Spinal cord (tissue), 10 donors: Measurements from ENCODE around the gene KIAA0825. TPM values are rescaled to one million over a fixed set of nuclear protein-coding genes. Genes with fewer than 3 reads are reported as not detected.

Experiments used
- DNase-seq, 6 donors: peaks; one replicate each; pipeline versions ENCODE4 v3.0.0 to v3.0.0-alpha.2; 2013 to 2015; ENCODE audit warnings: low spot score in 6 of 6, low read depth in 4 of 6
- H3K27ac ChIP-seq: one replicate; pipeline ENCODE4 v1.5.1; 2013; ENCODE audit warnings: low read depth, low read length, control low read depth
- H3K27me3 ChIP-seq: one replicate; pipeline ENCODE4 v1.6.1; 2013; ENCODE audit warnings: low read length; ENCODE audit not compliant: control insufficient read depth, insufficient read depth
- H3K36me3 ChIP-seq: one replicate; pipeline ENCODE4 v1.6.1; 2013; ENCODE audit warnings: low read length; ENCODE audit not compliant: control insufficient read depth, insufficient read depth
- H3K4me1 ChIP-seq: one replicate; pipeline ENCODE4 v1.6.1; 2013; ENCODE audit warnings: low read length; ENCODE audit not compliant: control insufficient read depth, insufficient read depth
- H3K4me3 ChIP-seq: one replicate; pipeline ENCODE4 v1.5.1; 2013; ENCODE audit warnings: low read depth, low read length, control low read depth
- H3K9me3 ChIP-seq: one replicate; pipeline ENCODE4 v1.6.1; 2013; ENCODE audit warnings: low read length; ENCODE audit not compliant: control insufficient read depth, insufficient read depth
- WGBS: methylation state at CpG from one replicate; pipeline ENCODE4 v1.1.5; 2013; ENCODE audit warnings: missing lambda C conversion rate; ENCODE audit not compliant: insufficient coverage; 5-methylcytosine and 5-hydroxymethylcytosine counted together
- polyA plus RNA-seq, 2 donors: library from polyadenylated mRNA; unstranded; fragments of 120-200 nt; gene quantifications; one replicate each; pipeline ENCODE4 v1.2.1, GENCODE V29; 2013; ENCODE audit not compliant: insufficient read length in 2 of 2
- total RNA-seq, 2 donors: library from RNA; depleted of rRNA in 1 of 2; stranded (reverse); fragments of 120-200 nt in 1 of 2; fragments of >200 nt in 1 of 2; gene quantifications; one replicate each; pipeline versions ENCODE4 v1.2.3 to v1.2.4, GENCODE V29; 2013 to 2014
- donor health status: healthy.

The KIAA0825 gene
- total and polyA plus RNA-seq, 4 donors, result 2.9 to 20.9 (median 8.4) TPM

DNA sequence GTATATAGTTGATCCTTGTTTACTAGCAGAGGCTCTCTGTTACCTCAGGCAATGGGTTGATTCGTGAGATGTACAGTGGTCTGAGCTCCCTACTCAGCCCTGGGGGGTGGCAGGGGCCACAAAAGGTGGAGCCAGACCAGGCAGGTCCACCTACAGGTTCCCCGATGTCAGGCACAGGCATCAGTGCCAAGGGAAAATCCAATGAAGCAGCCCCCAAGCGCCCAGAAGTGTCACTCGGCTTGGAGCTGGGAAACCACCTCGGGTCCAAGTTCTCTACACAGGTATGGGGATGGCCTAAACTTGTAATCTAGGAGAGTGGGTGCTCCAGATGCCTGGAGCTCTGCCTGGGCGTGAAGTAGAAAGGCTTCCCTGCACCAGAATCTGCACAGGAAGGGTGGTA is 188.8 kb downstream of the KIAA0825 start:
- H3K4me3 ChIP-seq, result no peak overlapping the region
- H3K27ac ChIP-seq, result no peak overlapping the region
- H3K4me1 ChIP-seq, result no peaks in the 10 kb centered on the region
- no peaks in the 10 kb centered on the region for H3K36me3 ChIP-seq
- WGBS, result 89% methylated on average over 6 of the region's 6 CpGs
- H3K9me3 ChIP-seq, result no peaks in the 10 kb centered on the region
- no peak for DNase-seq
- no peaks in the 10 kb centered on the region for H3K27me3 ChIP-seq

DNA sequence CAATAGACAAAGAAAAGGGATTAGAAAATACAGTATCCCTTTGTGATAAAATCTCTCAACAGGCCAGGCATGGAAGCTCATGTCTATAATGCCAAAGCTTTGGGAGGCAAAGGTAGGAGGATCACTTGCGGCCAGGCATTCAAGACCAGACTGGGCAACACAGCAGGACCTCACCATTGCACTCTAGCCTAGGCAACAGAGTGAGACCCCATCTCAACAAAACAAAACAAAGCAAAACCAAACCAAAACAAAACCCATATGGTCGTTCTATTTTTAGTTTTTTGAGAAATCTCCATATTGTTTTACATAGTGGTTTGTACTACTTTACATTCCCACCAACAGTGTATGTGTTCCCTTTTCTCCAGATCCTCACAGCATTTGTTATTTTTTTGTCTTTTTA is 193.0 kb downstream of the KIAA0825 start:
- Histone ChIP-seq H3K9me3 (no peaks in the 10 kb centered on the region), H3K27ac (no peak overlapping the region), H3K36me3 (no peaks in the 10 kb centered on the region), H3K4me3 (no peak overlapping the region), H3K27me3 (no peaks in the 10 kb centered on the region), H3K4me1 (no peaks in the 10 kb centered on the region)
- WGBS, result 80% methylated on average over 1 of the region's 2 CpGs
- DNase-seq, result no peak

DNA sequence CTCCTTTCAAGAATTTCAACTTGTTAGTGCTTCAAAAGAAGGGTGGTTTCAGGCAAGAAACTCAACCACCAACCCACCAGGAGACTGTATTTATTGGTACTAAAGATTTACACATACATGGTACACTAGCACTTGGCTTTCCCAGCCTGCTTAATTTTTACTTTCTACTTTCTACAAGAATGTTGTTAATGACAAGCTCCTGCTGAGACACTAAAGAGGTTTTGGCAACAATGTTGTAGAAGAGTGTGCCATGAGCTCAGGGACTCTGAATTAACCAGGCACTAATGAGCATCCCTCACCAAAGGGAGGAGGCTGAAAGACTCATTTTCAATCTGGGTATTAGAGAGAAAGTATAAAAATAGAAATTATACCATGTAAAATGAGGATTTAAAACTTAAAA is 195.0 kb downstream of the KIAA0825 start:
- Histone ChIP-seq H3K27me3 (no peaks in the 10 kb centered on the region), H3K27ac (no peak overlapping the region), H3K36me3 (no peaks in the 10 kb centered on the region), H3K4me3 (no peak overlapping the region), H3K9me3 (no peaks in the 10 kb centered on the region), H3K4me1 (no peaks in the 10 kb centered on the region)
- DNase-seq, result peak in 3 of 6 donors; percentile 23 to 82 (median 62)

DNA sequence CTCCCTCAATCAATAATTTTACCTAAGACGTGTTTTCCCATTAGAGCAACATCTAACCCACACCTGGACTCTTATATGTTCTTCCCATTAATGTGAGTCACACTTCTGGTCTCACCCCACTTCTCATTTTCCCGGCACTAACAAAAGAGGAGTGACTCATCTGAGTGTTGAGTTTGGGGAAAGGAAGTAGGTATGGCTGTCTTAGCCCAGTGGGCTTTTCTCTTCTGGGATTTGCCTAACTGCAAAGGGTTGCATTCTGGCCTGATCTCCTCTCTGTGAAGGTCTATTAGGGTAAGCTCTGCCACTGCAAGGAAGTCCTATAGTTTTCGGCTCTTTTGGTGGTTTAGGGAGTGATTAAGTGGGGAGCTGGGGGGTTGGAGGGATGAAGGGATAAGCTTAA is 195.6 kb downstream of the KIAA0825 start:
- H3K36me3 ChIP-seq, result no peaks in the 10 kb centered on the region
- DNase-seq, result no peak
- 71% methylated on average over 2 of the region's 3 CpGs for WGBS
- H3K9me3 ChIP-seq, result no peaks in the 10 kb centered on the region
- no peaks in the 10 kb centered on the region for H3K4me1 ChIP-seq
- H3K27ac ChIP-seq, result no peak overlapping the region
- no peaks in the 10 kb centered on the region for H3K27me3 ChIP-seq
- no peak overlapping the region for H3K4me3 ChIP-seq

DNA sequence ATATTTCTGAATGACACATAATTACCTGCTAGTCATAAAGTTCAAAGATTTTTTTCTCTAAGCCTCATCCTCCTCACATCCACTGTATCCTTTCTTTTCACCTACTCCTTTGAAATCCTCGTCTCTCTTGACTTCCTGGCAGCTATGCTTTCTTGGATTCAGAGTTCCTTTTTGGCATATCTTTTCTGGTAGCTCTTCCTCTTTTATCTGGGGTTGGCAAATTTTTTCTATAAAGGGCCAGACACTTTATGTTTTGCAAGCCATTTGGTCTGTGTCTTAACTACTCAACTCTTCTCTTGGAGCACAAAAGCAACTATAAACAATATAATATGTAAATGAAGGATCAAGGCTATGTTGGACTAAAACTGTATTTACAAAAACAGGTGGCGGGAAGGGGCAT is 197.5 kb downstream of the KIAA0825 start:
- Histone ChIP-seq H3K27ac (no peak overlapping the region), H3K27me3 (no peaks in the 10 kb centered on the region), H3K4me3 (no peak overlapping the region), H3K36me3 (no peaks in the 10 kb centered on the region), H3K9me3 (no peaks in the 10 kb centered on the region), H3K4me1 (no peaks in the 10 kb centered on the region)
- 100% methylated on average over 1 of the region's 2 CpGs for WGBS
- no peak for DNase-seq

DNA sequence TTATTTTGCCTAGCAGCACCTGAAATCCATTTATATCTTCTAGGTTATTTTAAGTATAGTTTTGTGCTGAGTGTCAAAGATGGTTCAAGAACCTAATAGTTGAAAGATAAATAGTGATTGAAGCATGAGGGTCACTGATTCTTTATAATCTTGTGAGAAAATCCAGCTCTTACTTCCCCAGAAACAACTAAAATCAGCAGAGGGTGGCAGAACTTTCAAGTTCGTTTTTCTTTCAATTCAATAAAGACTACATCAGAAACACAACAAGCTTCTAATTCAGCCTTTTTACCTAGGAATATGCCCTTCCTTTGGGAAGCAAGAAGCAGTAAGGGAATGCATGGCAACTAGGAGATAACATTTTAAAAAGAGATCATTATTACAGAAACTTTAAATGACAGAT is 202.6 kb downstream of the KIAA0825 start:
- H3K4me1 ChIP-seq, result no peaks in the 10 kb centered on the region
- no peaks in the 10 kb centered on the region for H3K9me3 ChIP-seq
- no peak for DNase-seq
- WGBS, result 60% methylated on average over 1 of the region's 1 CpG
- no peak overlapping the region for H3K27ac ChIP-seq
- no peaks in the 10 kb centered on the region for H3K27me3 ChIP-seq
- H3K36me3 ChIP-seq, result no peaks in the 10 kb centered on the region
- H3K4me3 ChIP-seq, result no peak overlapping the region

DNA sequence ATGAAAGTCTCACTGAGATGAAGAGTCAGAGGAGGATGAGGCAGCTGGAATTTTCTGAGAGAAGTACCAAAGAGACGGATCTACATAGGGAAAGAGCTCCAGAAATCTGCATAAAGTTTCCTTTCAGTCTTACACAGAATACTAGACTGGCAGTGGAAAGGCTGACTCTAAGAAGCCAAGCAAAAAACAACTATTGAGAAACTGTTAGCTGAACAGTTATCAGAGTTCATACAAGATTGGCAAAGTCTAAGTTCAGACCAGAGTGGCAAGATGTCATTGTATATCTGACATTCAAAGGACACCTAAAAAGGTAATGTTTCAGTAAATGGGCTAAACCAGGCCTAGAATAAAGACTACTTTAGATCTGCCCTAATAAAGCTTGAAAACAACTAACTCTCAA is 209.0 kb downstream of the KIAA0825 start:
- Histone ChIP-seq H3K36me3 (no peaks in the 10 kb centered on the region), H3K27me3 (no peaks in the 10 kb centered on the region), H3K27ac (no peak overlapping the region), H3K4me3 (no peak overlapping the region), H3K4me1 (no peaks in the 10 kb centered on the region), H3K9me3 (no peaks in the 10 kb centered on the region)
- WGBS, result no CpG with 5 or more reads among the region's 1 CpG
- DNase-seq, result no peak

DNA sequence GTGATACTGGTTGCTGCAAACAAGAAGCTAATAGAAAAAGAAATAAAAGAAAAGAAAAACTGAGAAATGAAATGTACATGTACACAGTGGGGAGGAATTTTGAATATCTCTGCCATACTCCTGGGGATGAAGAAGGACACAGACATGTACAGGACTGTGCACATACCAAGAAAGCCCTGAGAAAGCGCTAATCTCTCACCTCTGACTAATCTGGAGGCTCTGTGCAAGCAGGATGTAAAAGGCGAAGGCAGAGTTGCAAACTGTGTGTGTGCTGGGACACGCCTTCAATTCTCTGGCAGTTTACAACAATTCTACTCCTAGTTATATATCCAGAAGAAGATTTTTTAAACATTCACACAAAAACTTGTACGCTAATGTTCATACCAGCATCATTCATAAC is 211.4 kb downstream of the KIAA0825 start:
- no peak for DNase-seq
- no peak overlapping the region for H3K27ac ChIP-seq
- H3K4me3 ChIP-seq, result no peak overlapping the region
- no peaks in the 10 kb centered on the region for H3K36me3 ChIP-seq
- no CpG with 5 or more reads among the region's 4 CpGs for WGBS
- H3K4me1 ChIP-seq, result no peaks in the 10 kb centered on the region
- H3K27me3 ChIP-seq, result no peaks in the 10 kb centered on the region
- H3K9me3 ChIP-seq, result no peaks in the 10 kb centered on the region

DNA sequence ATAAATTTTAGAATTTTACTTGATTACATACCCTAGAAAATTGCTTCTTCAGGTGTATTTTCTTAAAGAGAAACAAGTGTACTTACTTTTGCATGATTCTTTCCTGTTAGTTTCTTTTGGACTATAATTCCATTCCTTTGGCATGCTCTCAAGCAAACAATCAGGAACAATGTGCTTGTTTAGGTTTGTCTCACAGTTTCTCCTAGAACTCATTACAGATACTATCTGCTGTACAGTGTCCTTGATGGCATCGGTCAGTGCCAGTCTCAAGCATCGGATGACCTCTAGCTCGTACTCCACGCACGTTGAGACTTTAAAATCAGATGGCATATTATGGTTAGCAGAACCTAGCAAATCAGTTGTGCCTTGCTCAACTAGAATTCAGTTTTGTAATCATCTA is 214.9 kb downstream of the KIAA0825 start:
- Histone ChIP-seq H3K27ac (no peak overlapping the region), H3K36me3 (no peaks in the 10 kb centered on the region), H3K27me3 (no peaks in the 10 kb centered on the region), H3K4me1 (no peaks in the 10 kb centered on the region), H3K9me3 (no peaks in the 10 kb centered on the region), H3K4me3 (no peak overlapping the region)
- WGBS, result no CpG with 5 or more reads among the region's 5 CpGs
- DNase-seq, result peak in 1 of 6 donors; percentile 4

DNA sequence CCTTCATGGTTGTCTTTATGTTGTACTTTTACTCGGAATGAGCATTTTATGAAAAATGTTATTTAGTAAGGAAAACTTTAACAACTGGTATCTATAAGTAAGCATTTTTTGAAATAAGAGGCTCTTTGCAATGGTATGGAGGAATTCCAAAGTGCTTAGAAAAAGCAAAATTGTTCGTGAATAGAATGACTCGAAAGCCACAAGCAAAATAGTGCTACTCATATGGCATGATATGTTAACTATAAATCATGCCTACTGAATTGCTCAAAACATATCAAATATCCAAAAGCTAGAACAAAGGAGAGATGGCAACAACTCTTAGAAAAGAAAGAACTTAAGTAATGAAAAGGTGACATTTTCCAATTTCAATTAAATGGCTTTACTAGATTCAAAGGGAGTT is 216.3 kb downstream of the KIAA0825 start:
- DNase-seq, result no peak
- Histone ChIP-seq H3K9me3 (no peaks in the 10 kb centered on the region), H3K27ac (no peak overlapping the region), H3K4me3 (no peak overlapping the region), H3K36me3 (no peaks in the 10 kb centered on the region), H3K27me3 (no peaks in the 10 kb centered on the region), H3K4me1 (no peaks in the 10 kb centered on the region)
- no CpG with 5 or more reads among the region's 3 CpGs for WGBS
